PC-3 (cell line): ENCODE results near the gene PCNX2. TPM values are rescaled to one million over a fixed set of nuclear protein-coding genes. Genes with fewer than 3 reads are reported as not detected.
"Not testable (repeated sequence)": the region's sequence is repeated elsewhere in the genome, so short reads cannot be mapped to it uniquely, and the experiment has no call there.

Experiments
- ATAC-seq: fragments of 200-7000 bp; cut with Tn5 transposase; 2 replicates; pipeline ENCODE4 v1.9.1; 2020; ENCODE audit warnings: mild to moderate bottlenecking, moderate library complexity
- BruUV-seq: library from RNA; stranded (reverse); fragments of 400-500 nt; replicated peaks from 2 replicates; lab custom pipeline; 2021; lab: Mats Ljungman, UMichigan
- CTCF ChIA-PET: fragments of 300-600 bp; sonication (Branson Sonifier 250); formaldehyde crosslinking; loops from one replicate; lab custom pipeline; 2022; ENCODE audit warnings: antibody characterized with exemption; lab: Charles Lee
- POLR2A ChIA-PET: fragments of 300-600 bp; sonication (Branson Sonifier 250); formaldehyde crosslinking; loops from one replicate; lab custom pipeline; 2022; ENCODE audit warnings: antibody characterized with exemption; ENCODE audit not compliant: unreplicated experiment; lab: Charles Lee
- DNase-seq: peaks from one replicate; pipeline ENCODE4 v3.0.0-alpha.2; 2015
- H2AFZ ChIP-seq: fragments of 300-600 bp; sonication (generic); 2 replicates; pipeline ENCODE4 v1.6.0; 2016; ENCODE audit warnings: antibody characterized with exemption, low read length
- H3F3A ChIP-seq: fragments of 300-600 bp; sonication (generic); one replicate; pipeline ENCODE4 v1.6.0; 2017; ENCODE audit warnings: antibody characterized with exemption, low read length, control low read depth, mild to moderate bottlenecking; ENCODE audit not compliant: unreplicated experiment
- H3K27ac ChIP-seq: fragments of 300-600 bp; sonication (generic); 2 replicates; pipeline ENCODE4 v1.5.1; 2016; ENCODE audit warnings: mild to moderate bottlenecking, low read length
- H3K27me3 ChIP-seq: fragments of 300-600 bp; sonication (generic); 2 replicates; pipeline ENCODE4 v1.6.1; 2016; ENCODE audit warnings: low read length, mixed read lengths
- H3K36me3 ChIP-seq: fragments of 300-600 bp; sonication (generic); 2 replicates; pipeline ENCODE4 v1.6.1; 2016; ENCODE audit warnings: low read depth, mixed run types, low read length, mixed read lengths
- H3K4me1 ChIP-seq: fragments of 300-600 bp; sonication (generic); 2 replicates; pipeline ENCODE4 v1.5.1; 2016; ENCODE audit warnings: low read length; ENCODE audit not compliant: insufficient read depth
- H3K4me2 ChIP-seq: fragments of 300-600 bp; sonication (generic); 2 replicates; pipeline ENCODE4 v1.6.0; 2016; ENCODE audit warnings: low read length
- H3K4me3 ChIP-seq: fragments of 300-600 bp; sonication (generic); 2 replicates; pipeline ENCODE4 v1.5.1; 2016; ENCODE audit warnings: mild to moderate bottlenecking, low read length, mixed read lengths
- H3K79me2 ChIP-seq: fragments of 300-600 bp; sonication (generic); 2 replicates; pipeline ENCODE4 v1.6.1; 2017; ENCODE audit warnings: low read length, mixed read lengths
- H3K9ac ChIP-seq: fragments of 300-600 bp; sonication (generic); 2 replicates; pipeline ENCODE4 v1.6.0; 2016; ENCODE audit warnings: mild to moderate bottlenecking, low read length
- H3K9me2 ChIP-seq: fragments of 300-600 bp; sonication (generic); replicated peaks from 2 replicates; pipeline ENCODE4 v1.6.1; 2016; ENCODE audit warnings: mixed run types, low read length, mixed read lengths
- H3K9me3 ChIP-seq: fragments of 300-600 bp; sonication (generic); 2 replicates; pipeline ENCODE4 v1.6.1; 2016; ENCODE audit warnings: low read length, mixed read lengths
- H4K20me1 ChIP-seq: fragments of 300-600 bp; sonication (generic); 2 replicates; pipeline ENCODE4 v1.6.1; 2016; ENCODE audit warnings: low read length, mixed read lengths
- CTCF ChIP-seq: fragments of 300-600 bp; sonication (generic); conservative IDR thresholded peaks from 2 replicates; pipeline ENCODE4 v1.5.1; 2017; ENCODE audit warnings: antibody characterized with exemption, low read depth, mild to moderate bottlenecking, low read length
- EZH2 ChIP-seq: fragments of 300-600 bp; sonication (generic); IDR thresholded peaks from one replicate; pipeline ENCODE4 v1.6.1; 2017; ENCODE audit warnings: antibody characterized with exemption, mild to moderate bottlenecking, low read length; ENCODE audit not compliant: unreplicated experiment
- EZH2phosphoT487 ChIP-seq: fragments of 300-600 bp; sonication (generic); IDR thresholded peaks from 2 replicates; pipeline ENCODE4 v1.6.1; 2018; ENCODE audit warnings: mild to moderate bottlenecking, antibody characterized with exemption, low read length, borderline replicate concordance
- intact Hi-C: fragments of 100-400 bp; cut with micrococcal nuclease; formaldehyde crosslinking; loops from 2 replicates; pipeline ENCODE4 v1.9.0; 2023
- total RNA-seq: library from RNA; depleted of rRNA; stranded (reverse); fragments of >200 nt; gene quantifications from 2 replicates; pipeline ENCODE4 v1.2.3, GENCODE V29; 2014

Gene PCNX2
- total RNA-seq, 1 experiment from 2014 or later, result 17.3 TPM

- ChIA-PET POLR2A (interaction anchor here (0.6 to 1.2 kb wide), 3 partner anchors 28 to 181 kb away, joined by 3 to 7 read pairs (median 3); no protein-coding TSS in a partner anchor), CTCF (interaction anchor here (1.1 kb wide), 1 partner anchor 38 kb away, joined by 6 read pairs; no protein-coding TSS in a partner anchor)
- H3K9me2 ChIP-seq, result no peaks in the 10 kb centered on the region
- no peaks in the 10 kb centered on the region for H4K20me1 ChIP-seq
- H3K36me3 ChIP-seq, result peaks cover 9% of the 10 kb centered on the region; the same call in 1 of the 2 replicates
- TSS peak; percentile 79 for BruUV-seq
- H3K27me3 ChIP-seq, result no peaks in the 10 kb centered on the region
- DNase-seq, result peak; percentile 51
- peaks cover 17% of the 10 kb centered on the region for H3F3A ChIP-seq
- H3K4me3 ChIP-seq, result no peak overlapping the region
- H3K79me2 ChIP-seq, result no peaks in the 10 kb centered on the region
- no peak overlapping the region for H2AFZ ChIP-seq
- no peak for ATAC-seq
- H3K27ac ChIP-seq, result peak overlapping the region; percentile 97
- H3K9ac ChIP-seq, result peak overlapping the region; percentile 91
- H3K4me1 ChIP-seq, result peaks cover 56% of the 10 kb centered on the region
- TF ChIP-seq EZH2phosphoT487, result no peak
- TF ChIP-seq CTCF, result no peak
- TF ChIP-seq EZH2, result no peak
- intact Hi-C loops, result loop anchor here (1.0 to 2.0 kb wide), 5 partner anchors 28 to 482 kb away; partner anchors contain the start of gene SIPA1L2
- H3K9me3 ChIP-seq, result no peaks in the 10 kb centered on the region
- peak overlapping the region; percentile 80 for H3K4me2 ChIP-seq
These were observed 183.1 kb downstream of the PCNX2 start for GRCh38 chr1:233112186-233113008.

DNA sequence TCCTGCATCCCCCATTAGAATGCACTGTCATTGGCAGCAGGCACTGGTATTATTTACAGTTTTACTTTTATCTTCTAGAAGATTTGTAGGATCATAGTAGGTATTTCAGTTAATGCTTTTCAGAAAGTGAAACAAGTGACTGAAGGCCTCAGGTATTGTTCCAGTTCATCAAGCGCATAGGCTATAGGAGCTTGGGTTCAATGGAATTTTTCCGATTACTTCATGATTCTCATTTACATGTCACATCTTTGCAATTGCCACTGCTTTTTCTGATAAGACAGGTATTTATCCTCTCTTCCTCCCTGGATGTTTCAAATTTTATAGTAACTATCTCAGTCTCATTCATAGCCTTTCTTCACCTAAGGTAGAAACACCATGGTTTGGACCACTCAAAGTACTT lies 183.8 kb downstream of the PCNX2 start:
- ATAC-seq (no peak), DNase-seq (no peak)
- H3K4me1 ChIP-seq, result peaks cover 63% of the 10 kb centered on the region
- H4K20me1 ChIP-seq, result no peaks in the 10 kb centered on the region
- no peaks in the 10 kb centered on the region for H3K27me3 ChIP-seq
- H3K79me2 ChIP-seq, result no peaks in the 10 kb centered on the region
- H3K4me3 ChIP-seq, result no peak overlapping the region
- H3K9me3 ChIP-seq, result no peaks in the 10 kb centered on the region
- H3K27ac ChIP-seq, result peak overlapping the region; percentile 97
- peak overlapping the region; percentile 80 for H3K4me2 ChIP-seq
- H2AFZ ChIP-seq, result no peak overlapping the region
- BruUV-seq, result no TSS peak
- peak overlapping the region; percentile 91; the same call in 1 of the 2 replicates for H3K9ac ChIP-seq
- no peak for TF ChIP-seq CTCF
- no peak for TF ChIP-seq EZH2phosphoT487
- no peak for TF ChIP-seq EZH2
- ChIA-PET CTCF (no interaction called here), POLR2A (no interaction called here)
- H3K9me2 ChIP-seq, result no peaks in the 10 kb centered on the region
- peaks cover 17% of the 10 kb centered on the region for H3F3A ChIP-seq
- peaks cover 9% of the 10 kb centered on the region; the same call in 1 of the 2 replicates for H3K36me3 ChIP-seq
- intact Hi-C loops, result loop anchor here (2.0 kb wide), 3 partner anchors 27 to 481 kb away; partner anchors contain the start of gene SIPA1L2

DNA sequence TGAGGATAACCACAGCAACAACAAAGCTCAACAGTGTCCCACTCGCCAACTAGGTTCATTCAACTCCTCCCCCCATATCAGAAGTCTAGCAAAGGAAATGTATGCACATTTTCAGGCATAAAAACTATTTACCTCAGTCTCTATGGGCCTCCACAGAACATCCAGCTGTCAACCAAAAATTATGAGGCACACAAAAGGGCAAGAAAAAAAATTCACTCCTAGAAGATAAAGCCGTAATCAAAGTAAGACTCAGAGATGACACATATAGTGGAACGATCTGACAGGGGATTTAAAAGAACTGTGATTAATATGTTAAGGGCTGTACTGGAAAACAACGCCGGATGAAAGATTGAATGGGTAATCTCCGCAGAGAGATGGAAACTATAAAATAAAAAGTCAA lies 186.4 kb downstream of the PCNX2 start:
- no peak for TF ChIP-seq EZH2
- no peak for TF ChIP-seq EZH2phosphoT487
- no peak for TF ChIP-seq CTCF
- Histone ChIP-seq H3K27me3 (no peaks in the 10 kb centered on the region), H3F3A (peaks cover 15% of the 10 kb centered on the region), H3K9me3 (no peaks in the 10 kb centered on the region), H2AFZ (no peak overlapping the region), H3K36me3 (peaks cover 9% of the 10 kb centered on the region; the same call in 1 of the 2 replicates), H3K79me2 (no peaks in the 10 kb centered on the region), H4K20me1 (no peaks in the 10 kb centered on the region), H3K27ac (no peak overlapping the region), H3K4me3 (no peak overlapping the region), H3K9me2 (no peaks in the 10 kb centered on the region), H3K4me2 (no peak overlapping the region), H3K9ac (no peak overlapping the region), H3K4me1 (peaks cover 50% of the 10 kb centered on the region)
- POLR2A ChIA-PET, result no interaction called here
- intact Hi-C loops, result no loop called here
- CTCF ChIA-PET, result no interaction called here
- ATAC-seq (no peak), DNase-seq (no peak)
- BruUV-seq, result no TSS peak

DNA sequence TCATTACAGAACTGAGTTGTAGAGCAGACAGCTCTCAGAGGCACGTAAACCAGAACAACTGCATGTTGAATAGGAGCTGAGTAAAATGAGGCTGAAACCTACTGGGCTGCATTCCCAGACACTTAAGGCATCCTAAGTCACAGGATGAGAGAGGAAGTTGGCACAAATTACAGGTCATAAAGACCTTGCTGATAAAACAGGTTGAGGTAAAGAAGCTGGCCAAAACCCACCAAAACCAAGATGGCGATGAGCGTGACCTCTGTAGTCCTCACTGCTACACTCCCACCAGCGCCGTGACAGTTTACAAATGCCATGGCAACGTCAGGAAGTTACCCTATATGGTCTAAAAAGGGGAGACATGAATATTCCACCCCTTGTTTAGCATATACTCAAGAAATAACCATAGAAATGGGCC lies 187.8 kb downstream of the PCNX2 start:
- not testable (repeated sequence) for H3F3A ChIP-seq, BruUV-seq
- ATAC-seq, result peak; percentile 82

More for the DNA sequence above, 187.8 kb downstream of the PCNX2 start:
- CTCF ChIA-PET, result interaction anchor here (1.0 kb wide), 1 partner anchor 227 kb away, joined by 3 read pairs; no protein-coding TSS in a partner anchor
- H4K20me1 ChIP-seq, H3K79me2 ChIP-seq, H3K4me3 ChIP-seq, H3K36me3 ChIP-seq, intact Hi-C loops, H3K27me3 ChIP-seq, H3K9me3 ChIP-seq, H3K9me2 ChIP-seq, H2AFZ ChIP-seq: not testable (repeated sequence)
- Histone ChIP-seq H3K9ac (peak overlapping the region; percentile 42), H3K27ac (peak overlapping the region; percentile 77), H3K4me2 (peak overlapping the region; percentile 42), H3K4me1 (peaks cover 39% of the 10 kb centered on the region)
- POLR2A ChIA-PET, result interaction anchor here (0.7 kb wide), 1 partner anchor 314 kb away, joined by 8 read pairs; no protein-coding TSS in a partner anchor
- DNase-seq, result peak; percentile 90
